Inflammatory macrophage treated with lipopolysaccharide for 1 hour (primary cell): Measurements from ENCODE around the gene SNX5.

Experiments used
- DNase-seq, 2 donors: peaks; one replicate each; pipeline ENCODE4 v3.0.0-alpha.2; 2020 to 2022

The SNX5 gene

DNA sequence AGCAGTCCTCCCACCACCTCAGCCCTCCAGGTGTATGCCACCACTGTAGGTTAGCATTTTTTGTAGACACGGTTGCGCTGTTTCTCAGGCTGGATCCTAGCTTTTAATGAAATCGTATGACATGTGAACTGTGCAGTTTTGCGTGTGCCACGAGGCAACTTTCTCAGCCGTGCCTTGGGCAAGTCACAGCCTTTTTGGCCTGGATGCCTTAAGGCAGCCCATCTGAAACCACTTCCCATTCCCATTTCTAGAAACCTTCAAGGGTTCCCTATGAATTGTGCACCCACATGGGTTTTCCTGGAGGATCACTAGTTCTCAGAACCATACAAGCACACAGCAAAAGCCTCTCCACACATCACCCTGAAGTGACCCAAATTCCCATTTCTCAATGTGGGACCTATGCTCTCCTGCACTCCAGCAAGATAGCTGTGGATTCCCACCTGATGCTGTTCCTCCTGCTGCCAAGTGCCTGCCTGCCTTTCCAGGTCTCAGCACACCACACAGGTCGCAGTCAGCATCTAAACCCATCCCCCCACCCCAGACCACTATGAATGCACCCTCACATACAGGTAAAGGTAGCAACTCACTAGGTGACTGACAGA lies 28.9 kb downstream of the SNX5 start:
- DNase-seq = no peak

DNA sequence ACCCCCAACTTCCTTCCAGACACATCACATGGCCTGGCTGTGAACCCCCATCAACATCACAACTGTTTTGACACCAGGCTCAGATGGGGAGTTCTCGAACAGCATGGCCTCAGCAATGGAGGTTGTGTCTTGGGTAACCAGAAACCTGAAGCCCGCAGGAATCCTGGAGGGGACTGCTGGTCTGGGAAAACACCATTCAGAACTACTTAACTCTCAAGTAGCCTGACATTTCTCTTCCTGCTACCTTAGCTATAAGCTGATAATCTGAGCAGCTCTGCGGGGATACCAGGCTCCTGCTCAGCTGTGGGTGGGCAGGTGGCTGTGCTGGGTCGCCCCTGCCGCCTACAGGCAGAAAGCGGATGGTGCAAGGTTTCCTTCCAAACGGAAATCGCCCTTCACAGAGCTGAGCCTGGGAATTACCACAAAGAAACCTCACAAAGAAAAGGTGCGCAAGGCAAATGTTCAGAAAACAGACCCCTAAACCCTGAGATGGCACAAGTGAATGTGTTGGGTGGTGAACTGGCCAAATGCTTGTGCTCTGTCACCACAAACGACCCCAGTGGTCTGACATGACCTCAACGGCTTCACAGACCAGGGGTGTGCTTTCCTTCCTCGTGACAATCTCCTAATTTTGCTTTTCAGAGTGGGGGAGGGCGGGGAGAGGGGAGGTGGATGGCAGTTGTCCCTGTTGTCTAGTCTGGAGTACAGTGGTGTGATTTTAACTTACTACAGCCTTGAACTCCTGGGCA lies 29.5 kb downstream of the SNX5 start:
- DNase-seq = peak; percentile 39 to 91

DNA sequence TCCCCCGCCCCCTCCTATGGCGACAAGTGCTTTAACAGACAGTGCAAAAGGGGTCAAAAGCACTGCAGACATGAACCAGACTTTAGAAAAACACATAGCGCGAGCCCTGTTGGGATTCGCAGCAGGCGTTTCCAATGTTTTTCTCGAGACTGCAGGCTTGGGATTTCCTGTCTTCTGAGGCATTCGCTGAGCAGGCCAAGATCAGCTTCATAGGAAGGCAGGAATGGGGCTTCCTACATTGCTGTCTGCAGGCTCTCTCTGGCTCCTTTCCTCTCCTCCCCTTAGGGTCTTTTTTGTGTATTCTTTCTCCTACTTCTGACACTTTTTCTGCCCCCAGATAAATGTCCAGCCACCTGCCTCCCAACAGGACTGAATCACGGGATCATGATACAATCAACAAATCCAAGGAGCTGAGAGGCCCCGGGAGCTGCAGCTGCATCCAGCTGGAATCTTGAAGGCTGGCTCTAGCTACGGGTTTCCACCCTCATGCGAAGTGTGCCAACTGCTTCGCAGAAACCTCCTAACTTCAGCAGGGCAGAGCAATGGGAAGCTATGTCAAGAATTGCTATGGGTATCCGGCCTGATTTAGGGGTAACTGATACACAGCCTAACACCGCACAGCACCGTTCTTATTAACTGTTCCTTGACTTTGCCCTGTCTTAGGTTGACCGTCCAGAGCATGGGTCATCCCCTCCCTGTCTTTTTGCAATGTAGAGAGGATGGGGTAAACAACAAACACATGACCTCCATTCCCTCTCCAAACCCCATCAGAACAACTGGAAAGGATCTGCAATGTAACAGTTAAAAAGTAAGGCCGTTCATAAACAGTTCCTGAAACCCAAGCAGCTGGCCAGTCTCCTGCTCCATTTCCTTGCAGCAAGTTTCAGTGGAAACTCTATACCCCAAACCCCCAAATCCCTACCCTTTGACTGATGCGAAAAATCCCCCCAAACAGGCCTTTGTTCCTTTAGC lies 31.5 kb downstream of the SNX5 start:
- no peak for DNase-seq

DNA sequence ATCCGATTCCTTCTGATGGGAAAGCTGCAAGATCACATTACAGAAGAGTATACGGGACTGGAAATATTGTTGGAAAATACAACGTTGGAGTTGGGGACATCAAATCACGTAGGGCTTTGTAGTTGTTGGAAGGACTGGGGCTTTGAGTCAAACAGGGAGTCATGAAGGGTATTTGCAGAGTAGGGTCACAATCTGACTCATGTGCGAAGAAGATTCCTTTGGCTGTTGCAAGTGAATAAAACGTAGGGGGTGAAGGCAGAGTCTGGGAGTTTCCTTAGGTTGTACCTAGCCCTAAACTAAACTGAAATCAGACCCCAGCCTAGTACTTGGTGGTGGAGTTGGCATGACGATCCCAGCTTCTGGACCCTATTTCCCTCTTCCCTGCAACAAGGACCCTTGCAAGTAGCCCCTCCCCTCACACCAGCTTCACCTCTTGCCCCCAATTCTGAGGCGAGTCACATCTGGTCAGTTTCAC lies 32.3 kb downstream of the SNX5 start:
- no peak for DNase-seq

GRCh38 chr20:17935761-17936160 lies 32.8 kb downstream of the SNX5 start:
- DNase-seq = no peak

DNA sequence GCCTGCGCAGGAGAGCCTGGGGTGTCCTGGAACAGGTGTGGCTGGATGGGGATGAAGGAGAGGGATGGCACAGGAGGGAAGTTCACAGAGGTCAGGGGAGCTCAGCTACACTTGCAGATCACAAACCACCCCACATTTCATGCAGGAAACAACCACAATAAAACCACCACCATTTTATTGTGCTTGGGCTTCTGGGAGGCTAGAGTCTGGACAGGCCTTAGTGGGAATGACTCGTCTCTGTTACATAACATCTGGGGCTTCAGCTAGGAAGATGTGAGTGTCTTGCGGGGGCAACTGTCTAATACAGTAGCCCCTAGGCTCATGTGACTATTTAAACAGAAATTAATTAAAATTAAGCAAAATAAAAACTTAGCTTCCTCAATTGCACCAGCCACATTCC lies 33.4 kb downstream of the SNX5 start:
- DNase-seq = no peak

DNA sequence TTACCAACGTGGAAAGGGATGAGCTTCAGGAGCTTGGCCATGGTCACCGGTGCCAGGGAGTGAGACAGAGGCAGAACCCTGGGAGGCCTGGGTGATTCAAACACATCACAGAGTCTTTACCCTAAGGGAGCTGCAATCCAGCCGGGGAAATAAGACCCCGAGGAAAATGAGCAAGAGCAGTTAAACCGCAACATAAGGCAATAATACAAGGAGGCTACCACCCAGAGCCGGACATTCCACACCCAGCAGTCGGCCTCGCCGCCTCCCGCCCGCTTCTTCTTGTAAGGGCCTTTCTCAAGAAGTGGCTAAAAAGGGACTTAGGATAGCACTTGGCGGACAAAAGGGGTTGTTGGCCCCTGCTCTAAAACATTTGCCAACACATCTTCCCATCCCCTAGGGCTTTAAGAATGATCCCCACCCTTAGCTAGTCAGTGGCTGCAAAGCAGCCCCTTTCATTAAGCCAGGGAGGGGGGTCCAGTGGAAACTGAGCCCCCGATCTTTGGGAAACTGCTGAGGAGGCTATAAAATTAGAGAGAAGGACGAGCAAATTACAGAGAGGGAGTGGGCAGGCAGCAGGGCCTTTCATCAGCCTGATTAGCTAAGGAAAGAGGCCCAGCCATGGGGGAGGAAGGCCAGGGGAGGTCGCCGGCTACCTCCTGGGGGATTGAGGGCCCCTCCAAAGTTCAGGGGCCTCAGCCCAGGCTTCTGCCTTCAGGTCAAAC lies 34.3 kb downstream of the SNX5 start:
- no peak for DNase-seq

GRCh38 chr20:17933711-17934110 lies 34.9 kb downstream of the SNX5 start:
- DNase-seq = no peak

DNA sequence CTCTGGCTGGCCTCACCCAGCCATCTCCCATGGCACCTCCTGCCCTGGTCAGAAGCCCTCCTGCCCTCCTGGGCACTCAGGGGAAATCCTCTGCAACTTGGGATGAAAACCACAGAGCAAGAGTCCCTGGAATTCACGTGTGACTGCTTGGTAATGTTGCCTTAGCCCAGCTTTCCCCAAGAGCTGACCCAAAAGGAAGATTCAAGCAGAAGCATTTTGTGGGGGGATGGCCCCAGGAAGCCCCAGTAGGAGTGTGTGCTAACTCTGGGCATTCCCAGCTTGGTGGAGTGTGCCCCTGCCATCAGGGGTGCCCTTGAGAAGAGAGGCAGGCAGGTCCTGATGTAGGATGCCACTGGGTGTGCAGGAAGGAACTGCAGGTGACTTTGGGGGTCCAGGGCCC lies 35.5 kb downstream of the SNX5 start:
- DNase-seq = peak; percentile 64 to 83

- DNase-seq = no peak
These were observed 36.2 kb downstream of the SNX5 start for GRCh38 chr20:17932396-17932795.

DNA sequence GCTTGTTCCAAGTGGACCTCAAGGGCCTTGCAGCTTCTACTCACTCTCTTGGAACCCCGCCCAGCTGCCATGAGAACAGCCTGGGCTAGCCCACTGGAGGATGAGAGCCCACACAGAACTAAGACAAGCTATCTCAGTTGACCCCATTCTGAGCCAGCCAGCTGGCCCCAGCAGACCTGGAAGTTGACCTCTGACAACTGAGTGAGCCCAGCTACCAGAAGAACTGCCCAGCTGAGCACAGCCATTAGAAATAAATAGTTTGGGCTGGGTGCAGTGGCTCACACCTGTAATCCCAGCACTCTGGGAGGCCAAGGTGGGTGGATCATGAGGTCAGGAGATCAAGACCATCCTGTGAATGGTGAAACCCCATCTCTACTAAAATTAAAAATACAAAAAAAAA lies 37.1 kb downstream of the SNX5 start:
- DNase-seq = no peak

- no peak for DNase-seq
These were observed 39.8 kb downstream of the SNX5 start for GRCh38 chr20:17928633-17929311.

GRCh38 chr20:17928211-17928611 lies 40.4 kb downstream of the SNX5 start:
- no peak for DNase-seq

GRCh38 chr20:17925940-17926300 lies 42.7 kb downstream of the SNX5 start:
- DNase-seq = no peak

DNA sequence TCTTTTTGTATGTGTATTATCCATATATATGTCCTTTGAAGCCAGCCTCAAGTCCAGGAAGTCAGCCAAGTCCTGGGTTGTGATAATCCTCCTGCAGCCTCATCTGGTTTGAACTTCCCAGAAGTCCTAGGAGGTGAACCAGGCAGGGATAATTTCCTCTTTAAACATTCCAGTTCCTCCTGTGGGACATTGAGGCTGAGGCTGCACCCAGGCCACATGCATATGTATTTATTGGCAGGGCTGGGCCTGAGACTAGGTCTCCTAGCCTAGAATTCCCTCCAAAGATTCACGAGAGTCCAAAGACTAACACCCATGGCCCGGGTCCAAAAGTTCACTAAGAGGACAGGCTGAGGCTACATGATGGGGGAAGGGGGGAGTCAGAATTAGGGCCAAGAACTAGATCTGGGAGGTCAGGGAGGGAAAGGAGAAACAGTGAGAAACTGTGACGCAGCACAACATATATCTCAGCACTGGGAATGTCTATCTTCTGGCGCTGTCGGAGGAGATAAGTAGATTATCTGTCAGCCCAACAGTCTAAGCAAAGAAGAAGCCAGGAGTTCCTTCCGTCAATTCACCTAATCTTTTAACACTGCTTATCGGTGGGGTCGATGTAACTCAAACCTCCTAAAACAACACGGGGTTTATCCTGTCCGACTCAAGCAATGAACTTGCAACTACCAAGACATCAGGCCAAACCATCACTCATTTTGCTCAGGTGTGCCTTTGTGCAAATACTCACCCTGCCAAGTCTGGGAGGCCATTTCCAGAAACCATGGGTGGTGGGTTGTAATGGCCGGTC lies 43.3 kb downstream of the SNX5 start:
- DNase-seq = no peak

DNA sequence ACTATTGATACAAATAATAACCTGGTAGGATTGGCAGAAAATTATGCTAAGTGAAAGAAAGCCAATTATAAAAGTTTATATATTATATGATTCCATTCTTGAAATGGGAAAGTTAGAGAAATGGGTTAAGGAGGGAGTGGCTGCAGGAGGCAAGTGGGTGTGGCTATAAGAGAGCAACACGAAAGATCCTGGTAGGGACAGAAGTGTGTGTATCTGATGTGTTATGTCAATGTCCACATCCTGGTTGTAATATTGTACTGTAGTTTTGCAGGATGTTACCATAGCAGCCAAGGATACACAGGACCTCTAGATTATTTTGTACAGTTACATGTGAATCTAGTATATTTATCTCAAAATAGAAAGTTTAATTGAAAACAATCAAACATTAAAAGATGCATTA lies 46.8 kb downstream of the SNX5 start:
- DNase-seq = no peak

- no peak for DNase-seq
These were observed 49.4 kb downstream of the SNX5 start for GRCh38 chr20:17919149-17919548.

DNA sequence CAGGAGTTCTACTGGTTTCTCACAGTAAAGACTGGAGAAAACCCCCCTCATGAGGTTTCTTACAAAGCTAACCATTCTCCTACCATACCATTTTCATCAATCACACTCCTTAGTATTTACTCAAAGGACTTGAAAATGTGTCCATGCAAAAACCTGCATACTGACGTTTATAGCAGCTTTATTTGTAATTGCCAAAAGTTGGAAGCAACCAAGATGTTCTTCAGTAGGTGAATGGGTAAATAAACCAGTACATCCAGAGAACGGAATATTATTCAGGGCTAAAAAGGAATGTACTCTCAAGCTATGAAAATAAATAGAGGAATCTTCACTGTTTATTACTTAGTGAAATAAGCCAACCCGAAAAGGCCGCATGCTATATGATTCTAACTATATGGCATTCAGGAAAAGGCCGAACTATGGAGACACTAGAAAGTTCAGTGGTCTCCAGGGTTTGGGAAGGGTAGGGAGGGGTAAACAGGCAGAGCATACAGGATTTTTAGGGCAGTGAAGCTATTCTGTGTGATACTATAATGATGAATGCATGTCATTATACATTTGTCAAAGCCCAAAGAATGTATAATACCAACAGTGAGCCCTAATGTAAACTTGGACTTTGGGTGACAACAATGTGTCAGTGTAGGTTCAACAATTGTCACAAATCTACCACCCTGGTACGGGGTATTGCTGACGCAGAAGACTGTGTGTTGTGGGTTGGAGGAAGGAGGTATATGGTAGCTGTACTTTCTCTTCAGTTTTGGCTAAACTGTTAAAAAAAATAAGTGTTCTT lies 50.6 kb downstream of the SNX5 start:
- DNase-seq = no peak

DNA sequence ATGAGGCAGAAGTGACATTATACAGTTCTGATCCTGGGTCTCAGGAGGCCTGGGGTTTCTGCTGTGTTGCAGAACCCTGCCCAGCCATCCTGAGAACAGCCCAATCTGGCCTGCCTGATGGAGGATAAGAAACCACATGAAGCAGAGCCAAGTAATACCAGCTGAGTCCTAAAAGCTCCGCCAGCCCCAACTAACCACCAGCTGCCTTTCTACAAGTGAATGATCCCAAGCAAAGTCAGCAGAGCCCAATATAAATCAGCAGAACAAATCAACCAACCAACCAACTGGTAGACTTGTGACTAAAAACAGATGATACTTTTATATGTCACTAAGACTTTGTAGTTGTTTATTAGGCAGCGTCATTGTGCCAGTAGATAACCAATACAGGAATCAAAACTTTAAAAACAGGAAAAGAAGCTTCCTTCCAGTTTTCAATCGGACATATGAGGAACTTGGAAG lies 52.1 kb downstream of the SNX5 start:
- peak; percentile 52 to 55 for DNase-seq

- no peak for DNase-seq
These were observed 53.6 kb downstream of the SNX5 start for GRCh38 chr20:17914957-17915356.
